GM23338 (cell line): ENCODE results near the gene STRBP. TPM values are rescaled to one million over a fixed set of nuclear protein-coding genes. Genes with fewer than 3 reads are reported as not detected.

Experiments used
- ATAC-seq: fragments of 200-7000 bp; cut with Tn5 transposase; 3 replicates; pipeline ENCODE4 v1.9.1; 2020
- DNase-seq: peaks from one replicate; pipeline ENCODE4 v3.0.0-alpha.2; 2015; ENCODE audit warnings: low spot score
- H2AFZ ChIP-seq: fragments of 200-600 bp; sonication (generic); 2 replicates; pipeline ENCODE4 v1.8.0; 2016; ENCODE audit warnings: antibody characterized with exemption, mild to moderate bottlenecking, moderate library complexity
- H3F3A ChIP-seq: fragments of 200-600 bp; sonication (generic); replicated peaks from 2 replicates; pipeline ENCODE4 v1.8.0; 2017; ENCODE audit warnings: antibody characterized with exemption, mixed run types, low read depth
- H3K27ac ChIP-seq: fragments of 200-600 bp; sonication (generic); 2 replicates; pipeline ENCODE4 v1.6.1; 2016; ENCODE audit warnings: low read depth
- H3K27me3 ChIP-seq: fragments of 200-600 bp; sonication (generic); 2 replicates; pipeline ENCODE4 v1.8.0; 2016; ENCODE audit warnings: mild to moderate bottlenecking, mixed run types, moderate library complexity; ENCODE audit not compliant: insufficient read depth
- H3K36me3 ChIP-seq: fragments of 200-600 bp; sonication (generic); 2 replicates; pipeline ENCODE4 v1.8.0; 2016; ENCODE audit warnings: mild to moderate bottlenecking; ENCODE audit not compliant: insufficient read depth
- H3K4me1 ChIP-seq: fragments of 200-600 bp; sonication (generic); 2 replicates; pipeline ENCODE4 v1.8.0; 2016; ENCODE audit warnings: mild to moderate bottlenecking, moderate library complexity; ENCODE audit not compliant: insufficient read depth
- H3K4me2 ChIP-seq: fragments of 200-600 bp; sonication (generic); 2 replicates; pipeline ENCODE4 v1.7.1; 2017; ENCODE audit warnings: mixed run types
- H3K4me3 ChIP-seq: fragments of 200-600 bp; sonication (generic); 2 replicates; pipeline ENCODE4 v1.6.1; 2016; ENCODE audit warnings: mixed run types
- H3K79me2 ChIP-seq: fragments of 200-600 bp; sonication (generic); replicated peaks from 2 replicates; pipeline ENCODE4 v1.8.0; 2017; ENCODE audit warnings: mild to moderate bottlenecking; ENCODE audit not compliant: insufficient read depth
- H3K9me2 ChIP-seq: fragments of 200-600 bp; sonication (generic); 2 replicates; pipeline ENCODE4 v1.8.0; 2017; ENCODE audit not compliant: insufficient read depth
- H4K20me1 ChIP-seq: fragments of 200-600 bp; sonication (generic); replicated peaks from 2 replicates; pipeline ENCODE4 v1.8.0; 2017; ENCODE audit warnings: mild to moderate bottlenecking; ENCODE audit not compliant: insufficient read depth
- H3K27ac Mint-ChIP-seq: 2 replicates; pipeline ENCODE4 v1.8.0; 2020; ENCODE audit warnings: inconsistent platforms, mild to moderate bottlenecking, moderate library complexity, mixed read lengths
- H3K27me3 Mint-ChIP-seq: 3 replicates; pipeline ENCODE4 v1.8.0; 2022; ENCODE audit warnings: low read depth, mild to moderate bottlenecking, moderate library complexity, mixed read lengths, inconsistent platforms; ENCODE audit not compliant: insufficient read depth, poor library complexity
- H3K36me3 Mint-ChIP-seq: 3 replicates; pipeline ENCODE4 v1.8.0; 2021; ENCODE audit warnings: low read depth, mild to moderate bottlenecking, inconsistent platforms, moderate library complexity, mixed read lengths
- H3K4me1 Mint-ChIP-seq: 3 replicates; pipeline ENCODE4 v1.8.0; 2020; ENCODE audit warnings: mild to moderate bottlenecking, inconsistent platforms, mixed read lengths
- H3K4me3 Mint-ChIP-seq: 3 replicates; pipeline ENCODE4 v1.8.0; 2021; ENCODE audit warnings: moderate library complexity, mild to moderate bottlenecking, inconsistent platforms, mixed read lengths
- H3K9me3 Mint-ChIP-seq: 3 replicates; pipeline ENCODE4 v1.8.0; 2020; ENCODE audit warnings: moderate library complexity, mild to moderate bottlenecking, inconsistent platforms, mixed read lengths
- CREB1 ChIP-seq: fragments of 250-450 bp; sonication (Bioruptor Pico); IDR thresholded peaks from 2 replicates; pipeline ENCODE4 v1.5.0; 2020; ENCODE audit warnings: low read depth, mild to moderate bottlenecking, moderate library complexity
- ETS1 ChIP-seq: IDR thresholded peaks from 2 replicates; pipeline ENCODE4 v1.6.1; 2016; ENCODE audit warnings: antibody characterized with exemption
- EZH2 ChIP-seq: fragments of 200-600 bp; sonication (generic); IDR thresholded peaks from one replicate; pipeline ENCODE4 v1.8.0; 2017; ENCODE audit warnings: antibody characterized with exemption, mild to moderate bottlenecking, low read depth; ENCODE audit not compliant: unreplicated experiment
- EZH2phosphoT487 ChIP-seq: fragments of 200-600 bp; sonication (generic); IDR thresholded peaks from one replicate; pipeline ENCODE4 v1.8.1; 2018; ENCODE audit warnings: antibody characterized with exemption; ENCODE audit not compliant: unreplicated experiment
- JUNB ChIP-seq: IDR thresholded peaks from one replicate; pipeline ENCODE4 v1.6.1; 2016; ENCODE audit warnings: antibody characterized with exemption; ENCODE audit not compliant: unreplicated experiment
- NANOG ChIP-seq: IDR thresholded peaks from 2 replicates; pipeline ENCODE4 v1.6.1; 2016; ENCODE audit warnings: antibody characterized with exemption, borderline replicate concordance
- POLR2AphosphoS5 ChIP-seq: IDR thresholded peaks from 2 replicates; pipeline ENCODE4 v1.6.1; 2016; ENCODE audit warnings: antibody characterized with exemption, low read depth
- REST ChIP-seq: IDR thresholded peaks from one replicate; pipeline ENCODE4 v1.6.1; 2018; ENCODE audit warnings: antibody characterized with exemption; ENCODE audit not compliant: unreplicated experiment
- STAT1 ChIP-seq: IDR thresholded peaks from one replicate; pipeline ENCODE4 v1.6.1; 2016; ENCODE audit warnings: antibody characterized with exemption; ENCODE audit not compliant: unreplicated experiment
- ZNF114 ChIP-seq: fragments of 250-450 bp; sonication (Bioruptor Pico); IDR thresholded peaks from 2 replicates; pipeline ENCODE4 v1.5.0; 2020; ENCODE audit warnings: mild to moderate bottlenecking, moderate library complexity
- ZNF331 ChIP-seq: fragments of 250-450 bp; sonication (Bioruptor Pico); IDR thresholded peaks from 2 replicates; pipeline ENCODE4 v1.5.0; 2020; ENCODE audit warnings: low read depth, mild to moderate bottlenecking, moderate library complexity
- polyA plus RNA-seq: library from polyadenylated mRNA; unstranded; fragments of >200 nt; fragmentation: Nextera tagmentation; extraction: Ambion mirVana; gene quantifications from 2 replicates; pipeline ENCODE4 v1.2.1, GENCODE V29; 2016
- total RNA-seq: library from RNA; depleted of rRNA; stranded (reverse); fragments of >200 nt; shearing (Covaris generic); gene quantifications from 2 replicates; pipeline ENCODE4 v1.2.3, GENCODE V29; 2014
- TF ChIP-seq, protein P1 (sequence below), 2 experiments: fragments of 200-600 bp in 1 of 2; sonication (generic) in 1 of 2; conservative IDR thresholded peaks; 2 replicates each; pipeline versions ENCODE4 v1.5.1 to v1.6.1; 2016 to 2017; ENCODE audit warnings: antibody characterized with exemption in 2 of 2, low read depth in 2 of 2, mild to moderate bottlenecking in 2 of 2, moderate library complexity in 1 of 2
- TF ChIP-seq, protein P2 (sequence below): fragments of 250-450 bp; sonication (Bioruptor Pico); IDR thresholded peaks from 2 replicates; pipeline ENCODE4 v1.5.0; 2020; ENCODE audit warnings: mild to moderate bottlenecking, moderate library complexity

Gene STRBP
- total and polyA plus RNA-seq, 2 experiments from 2014 or later = 80.5 to 116 TPM

DNA sequence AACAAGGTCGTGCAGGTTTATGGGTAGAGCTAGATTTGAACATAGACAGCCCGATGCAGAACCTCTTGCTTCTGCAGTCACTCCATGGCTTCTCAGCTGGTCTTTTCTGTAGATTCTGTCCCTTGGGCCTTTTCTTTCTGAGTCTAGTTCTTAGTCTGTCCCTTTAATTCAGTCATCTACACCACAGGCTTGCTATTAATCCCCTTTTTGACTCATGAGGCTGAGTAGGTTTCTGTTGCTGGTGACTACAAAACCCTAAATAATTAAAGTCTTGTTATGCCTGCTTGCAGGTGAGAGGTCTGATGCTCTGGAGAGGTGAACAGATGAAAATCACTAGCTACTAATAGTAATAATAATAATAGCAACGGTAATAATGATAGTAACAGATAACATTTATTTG lies 19.3 kb upstream of the STRBP start (continued):
- TF ChIP-seq REST (no peak), ETS1 (no peak), ZNF331 (no peak), CREB1 (no peak), POLR2AphosphoS5 (no peak), EZH2phosphoT487 (no peak), STAT1 (no peak), ZNF114 (CRISPR knock-in tag) (no peak), EZH2 (no peak), JUNB (no peak), NANOG (no peak)
- TF ChIP-seq, protein P1, sequence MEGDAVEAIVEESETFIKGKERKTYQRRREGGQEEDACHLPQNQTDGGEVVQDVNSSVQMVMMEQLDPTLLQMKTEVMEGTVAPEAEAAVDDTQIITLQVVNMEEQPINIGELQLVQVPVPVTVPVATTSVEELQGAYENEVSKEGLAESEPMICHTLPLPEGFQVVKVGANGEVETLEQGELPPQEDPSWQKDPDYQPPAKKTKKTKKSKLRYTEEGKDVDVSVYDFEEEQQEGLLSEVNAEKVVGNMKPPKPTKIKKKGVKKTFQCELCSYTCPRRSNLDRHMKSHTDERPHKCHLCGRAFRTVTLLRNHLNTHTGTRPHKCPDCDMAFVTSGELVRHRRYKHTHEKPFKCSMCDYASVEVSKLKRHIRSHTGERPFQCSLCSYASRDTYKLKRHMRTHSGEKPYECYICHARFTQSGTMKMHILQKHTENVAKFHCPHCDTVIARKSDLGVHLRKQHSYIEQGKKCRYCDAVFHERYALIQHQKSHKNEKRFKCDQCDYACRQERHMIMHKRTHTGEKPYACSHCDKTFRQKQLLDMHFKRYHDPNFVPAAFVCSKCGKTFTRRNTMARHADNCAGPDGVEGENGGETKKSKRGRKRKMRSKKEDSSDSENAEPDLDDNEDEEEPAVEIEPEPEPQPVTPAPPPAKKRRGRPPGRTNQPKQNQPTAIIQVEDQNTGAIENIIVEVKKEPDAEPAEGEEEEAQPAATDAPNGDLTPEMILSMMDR (conservative IDR thresholded peaks at IDR 0.05; ENCODE audit: low read depth in 2 of 2) = no peak

DNA sequence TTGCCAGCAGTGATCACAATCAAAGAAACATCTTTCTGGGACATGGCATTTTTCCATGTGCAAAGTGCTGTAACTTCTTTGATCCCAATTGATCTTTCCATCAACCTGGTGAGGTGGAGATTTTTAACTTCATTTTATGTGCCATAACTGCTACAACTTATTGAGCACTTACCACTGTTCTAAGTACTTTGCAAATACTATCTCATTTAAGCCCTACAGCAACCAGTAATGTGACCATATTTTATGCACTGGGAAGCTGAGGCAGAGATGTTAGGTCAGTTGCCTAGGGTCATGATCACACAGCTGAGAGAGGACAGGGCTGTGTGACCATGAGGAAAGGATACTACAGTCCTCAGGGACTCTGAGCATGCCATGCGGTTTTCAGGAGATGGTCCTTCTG lies 17.9 kb upstream of the STRBP start:
- H3K27ac Mint-ChIP-seq = no peak overlapping the region
- H3K79me2 ChIP-seq = no peaks in the 10 kb centered on the region
- no peaks in the 10 kb centered on the region for H3K36me3 Mint-ChIP-seq
- no peaks in the 10 kb centered on the region for H3F3A ChIP-seq
- ATAC-seq (no peak), DNase-seq (no peak)
- no peaks in the 10 kb centered on the region for H3K9me2 ChIP-seq
- H3K27ac ChIP-seq = no peak overlapping the region
- H3K36me3 ChIP-seq = no peaks in the 10 kb centered on the region; the same call in 1 of the 2 replicates
- H4K20me1 ChIP-seq = no peaks in the 10 kb centered on the region
- H3K27me3 ChIP-seq = no peaks in the 10 kb centered on the region
- H2AFZ ChIP-seq = no peak overlapping the region
- H3K4me3 ChIP-seq = no peak overlapping the region
- no peaks in the 10 kb centered on the region for H3K9me3 Mint-ChIP-seq
- peaks cover 2% of the 10 kb centered on the region for H3K27me3 Mint-ChIP-seq
- H3K4me3 Mint-ChIP-seq = no peak overlapping the region
- H3K4me1 Mint-ChIP-seq = no peaks in the 10 kb centered on the region
- H3K4me1 ChIP-seq = no peaks in the 10 kb centered on the region
- no peak overlapping the region for H3K4me2 ChIP-seq
- TF ChIP-seq EZH2 (no peak), ZNF114 (CRISPR knock-in tag) (no peak), JUNB (no peak), CREB1 (no peak), POLR2AphosphoS5 (no peak), STAT1 (no peak), EZH2phosphoT487 (no peak)
- TF ChIP-seq, protein P2, sequence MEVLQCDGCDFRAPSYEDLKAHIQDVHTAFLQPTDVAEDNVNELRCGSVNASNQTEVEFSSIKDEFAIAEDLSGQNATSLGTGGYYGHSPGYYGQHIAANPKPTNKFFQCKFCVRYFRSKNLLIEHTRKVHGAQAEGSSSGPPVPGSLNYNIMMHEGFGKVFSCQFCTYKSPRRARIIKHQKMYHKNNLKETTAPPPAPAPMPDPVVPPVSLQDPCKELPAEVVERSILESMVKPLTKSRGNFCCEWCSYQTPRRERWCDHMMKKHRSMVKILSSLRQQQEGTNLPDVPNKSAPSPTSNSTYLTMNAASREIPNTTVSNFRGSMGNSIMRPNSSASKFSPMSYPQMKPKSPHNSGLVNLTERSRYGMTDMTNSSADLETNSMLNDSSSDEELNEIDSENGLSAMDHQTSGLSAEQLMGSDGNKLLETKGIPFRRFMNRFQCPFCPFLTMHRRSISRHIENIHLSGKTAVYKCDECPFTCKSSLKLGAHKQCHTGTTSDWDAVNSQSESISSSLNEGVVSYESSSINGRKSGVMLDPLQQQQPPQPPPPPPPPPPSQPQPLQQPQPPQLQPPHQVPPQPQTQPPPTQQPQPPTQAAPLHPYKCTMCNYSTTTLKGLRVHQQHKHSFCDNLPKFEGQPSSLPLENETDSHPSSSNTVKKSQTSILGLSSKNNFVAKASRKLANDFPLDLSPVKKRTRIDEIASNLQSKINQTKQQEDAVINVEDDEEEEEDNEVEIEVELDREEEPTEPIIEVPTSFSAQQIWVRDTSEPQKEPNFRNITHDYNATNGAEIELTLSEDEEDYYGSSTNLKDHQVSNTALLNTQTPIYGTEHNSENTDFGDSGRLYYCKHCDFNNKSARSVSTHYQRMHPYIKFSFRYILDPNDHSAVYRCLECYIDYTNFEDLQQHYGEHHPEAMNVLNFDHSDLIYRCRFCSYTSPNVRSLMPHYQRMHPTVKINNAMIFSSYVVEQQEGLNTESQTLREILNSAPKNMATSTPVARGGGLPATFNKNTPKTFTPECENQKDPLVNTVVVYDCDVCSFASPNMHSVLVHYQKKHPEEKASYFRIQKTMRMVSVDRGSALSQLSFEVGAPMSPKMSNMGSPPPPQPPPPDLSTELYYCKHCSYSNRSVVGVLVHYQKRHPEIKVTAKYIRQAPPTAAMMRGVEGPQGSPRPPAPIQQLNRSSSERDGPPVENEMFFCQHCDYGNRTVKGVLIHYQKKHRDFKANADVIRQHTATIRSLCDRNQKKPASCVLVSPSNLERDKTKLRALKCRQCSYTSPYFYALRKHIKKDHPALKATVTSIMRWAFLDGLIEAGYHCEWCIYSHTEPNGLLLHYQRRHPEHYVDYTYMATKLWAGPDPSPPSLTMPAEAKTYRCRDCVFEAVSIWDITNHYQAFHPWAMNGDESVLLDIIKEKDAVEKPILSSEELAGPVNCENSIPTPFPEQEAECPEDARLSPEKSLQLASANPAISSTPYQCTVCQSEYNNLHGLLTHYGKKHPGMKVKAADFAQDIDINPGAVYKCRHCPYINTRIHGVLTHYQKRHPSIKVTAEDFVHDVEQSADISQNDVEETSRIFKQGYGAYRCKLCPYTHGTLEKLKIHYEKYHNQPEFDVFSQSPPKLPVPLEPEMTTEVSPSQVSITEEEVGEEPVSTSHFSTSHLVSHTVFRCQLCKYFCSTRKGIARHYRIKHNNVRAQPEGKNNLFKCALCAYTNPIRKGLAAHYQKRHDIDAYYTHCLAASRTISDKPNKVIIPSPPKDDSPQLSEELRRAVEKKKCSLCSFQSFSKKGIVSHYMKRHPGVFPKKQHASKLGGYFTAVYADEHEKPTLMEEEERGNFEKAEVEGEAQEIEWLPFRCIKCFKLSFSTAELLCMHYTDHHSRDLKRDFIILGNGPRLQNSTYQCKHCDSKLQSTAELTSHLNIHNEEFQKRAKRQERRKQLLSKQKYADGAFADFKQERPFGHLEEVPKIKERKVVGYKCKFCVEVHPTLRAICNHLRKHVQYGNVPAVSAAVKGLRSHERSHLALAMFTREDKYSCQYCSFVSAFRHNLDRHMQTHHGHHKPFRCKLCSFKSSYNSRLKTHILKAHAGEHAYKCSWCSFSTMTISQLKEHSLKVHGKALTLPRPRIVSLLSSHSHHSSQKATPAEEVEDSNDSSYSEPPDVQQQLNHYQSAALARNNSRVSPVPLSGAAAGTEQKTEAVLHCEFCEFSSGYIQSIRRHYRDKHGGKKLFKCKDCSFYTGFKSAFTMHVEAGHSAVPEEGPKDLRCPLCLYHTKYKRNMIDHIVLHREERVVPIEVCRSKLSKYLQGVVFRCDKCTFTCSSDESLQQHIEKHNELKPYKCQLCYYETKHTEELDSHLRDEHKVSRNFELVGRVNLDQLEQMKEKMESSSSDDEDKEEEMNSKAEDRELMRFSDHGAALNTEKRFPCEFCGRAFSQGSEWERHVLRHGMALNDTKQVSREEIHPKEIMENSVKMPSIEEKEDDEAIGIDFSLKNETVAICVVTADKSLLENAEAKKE (CRISPR knock-in tag) = no peak
